H1 (cell line): ENCODE measurements around the gene DNAJC6. TPM values are rescaled to one million over a fixed set of nuclear protein-coding genes. Genes with fewer than 3 reads are reported as not detected.

Source experiments
- CTCF ChIA-PET: fragments of 300-600 bp; sonication (Branson Sonifier 250); formaldehyde crosslinking; loops from one replicate; lab custom pipeline; 2021; ENCODE audit not compliant: partially characterized antibody; lab: Charles Lee
- POLR2A ChIA-PET: fragments of 300-600 bp; sonication (Branson Sonifier 250); formaldehyde crosslinking; loops from one replicate; lab custom pipeline; 2021; ENCODE audit warnings: inconsistent platforms; ENCODE audit not compliant: partially characterized antibody; lab: Charles Lee
- DNase-seq, 2 experiments: peaks; one replicate each; pipeline versions ENCODE4 v3.0.0 to v3.0.0-alpha.2; 2010 to 2022; ENCODE audit warnings: low spot score in 2 of 2, low read depth in 1 of 2, mixed read lengths in 1 of 2
- FAIRE-seq: peaks from 2 replicates; lab custom pipeline; 2011; peaks lifted over from hg19 to GRCh38; lab: Jason Lieb, UNC
- H2AFZ ChIP-seq: 2 replicates; pipeline ENCODE4 v1.8.1; 2012; ENCODE audit warnings: low read length, inconsistent platforms
- H2AK5ac ChIP-seq: 2 replicates; pipeline ENCODE4 v1.6.1; 2013; ENCODE audit warnings: low read depth, low read length
- H2BK120ac ChIP-seq: replicated peaks from 2 replicates; pipeline ENCODE3; 2013; ENCODE audit warnings: low read depth, low read length, inconsistent platforms
- H2BK12ac ChIP-seq: 2 replicates; pipeline ENCODE4 v1.6.1; 2013; ENCODE audit warnings: low read depth, low read length
- H2BK15ac ChIP-seq: 2 replicates; pipeline ENCODE4 v1.6.1; 2013; ENCODE audit warnings: low read length
- H2BK20ac ChIP-seq: 2 replicates; pipeline ENCODE4 v1.6.1; 2013; ENCODE audit warnings: low read length
- H2BK5ac ChIP-seq: 2 replicates; pipeline ENCODE4 v1.6.1; 2013; ENCODE audit warnings: low read depth, low read length
- H3K14ac ChIP-seq: 2 replicates; pipeline ENCODE4 v1.6.1; 2013; ENCODE audit warnings: inconsistent platforms; ENCODE audit not compliant: insufficient read length
- H3K18ac ChIP-seq: 2 replicates; pipeline ENCODE4 v1.6.1; 2013; ENCODE audit warnings: low read length; ENCODE audit errors: extremely low read depth
- H3K23ac ChIP-seq: 2 replicates; pipeline ENCODE4 v1.6.1; 2013; ENCODE audit warnings: inconsistent platforms; ENCODE audit not compliant: insufficient read length
- H3K23me2 ChIP-seq: 2 replicates; pipeline ENCODE4 v1.6.1; 2013; ENCODE audit warnings: low read depth, low read length
- H3K27ac ChIP-seq: 2 replicates; pipeline ENCODE4 v1.6.1; 2011; ENCODE audit warnings: low read depth, low read length, inconsistent platforms
- H3K27me3 ChIP-seq, 4 experiments: replicated peaks in 1 of 4; 1 replicate in 1 of 4; 2 replicates in 3 of 4; pipeline versions ENCODE4 v1.6.1 to v1.8.1; 2011 to 2013; ENCODE audit warnings: low read length in 3 of 4, mild to moderate bottlenecking in 3 of 4, inconsistent platforms in 2 of 4, mixed read lengths in 2 of 4, moderate library complexity in 1 of 4; ENCODE audit not compliant: control insufficient read depth in 3 of 4, insufficient read depth in 3 of 4; ENCODE audit errors: extremely low read depth in 1 of 4
- H3K36me3 ChIP-seq, 4 experiments: 2 replicates each; pipeline versions ENCODE4 v1.6.1 to v1.8.1; 2011 to 2013; ENCODE audit warnings: mild to moderate bottlenecking in 4 of 4, low read length in 3 of 4, moderate library complexity in 2 of 4, control low read depth in 1 of 4, inconsistent platforms in 1 of 4; ENCODE audit not compliant: insufficient read depth in 4 of 4, control insufficient read depth in 2 of 4
- H3K4ac ChIP-seq: replicated peaks from 2 replicates; pipeline ENCODE3; 2013; ENCODE audit warnings: low read length, low read depth, mixed read lengths, inconsistent platforms; ENCODE audit not compliant: insufficient read length
- H3K4me1 ChIP-seq, 4 experiments: replicated peaks in 1 of 4; 1 replicate in 1 of 4; 2 replicates in 3 of 4; pipeline versions ENCODE4 v1.6.1 to v1.8.1; 2011 to 2013; ENCODE audit warnings: low read length in 3 of 4, inconsistent platforms in 2 of 4, mixed read lengths in 1 of 4; ENCODE audit not compliant: insufficient read depth in 4 of 4, control insufficient read depth in 3 of 4
- H3K4me2 ChIP-seq, 2 experiments: 2 replicates each; pipeline versions ENCODE4 v1.6.1 to v1.8.1; 2011 to 2013; ENCODE audit warnings: low read depth in 2 of 2, low read length in 2 of 2, control low read depth in 1 of 2, inconsistent platforms in 1 of 2, mild to moderate bottlenecking in 1 of 2; ENCODE audit not compliant: insufficient read depth in 1 of 2
- H3K4me3 ChIP-seq, 4 experiments: fragments of 200-600, 300-600 bp in 1 of 4; sonication (generic), shearing (Covaris generic), sonication (Bioruptor Twin) in 1 of 4; 2 replicates each; pipeline versions ENCODE4 v1.5.1 to v1.8.1; 2011 to 2016; ENCODE audit warnings: low read length in 4 of 4, low read depth in 3 of 4, control low read depth in 2 of 4, inconsistent platforms in 2 of 4, mild to moderate bottlenecking in 2 of 4, mixed read lengths in 1 of 4, moderate library complexity in 1 of 4; ENCODE audit not compliant: insufficient read depth in 2 of 4; ENCODE audit errors: extremely low read depth in 1 of 4
- H3K56ac ChIP-seq: replicated peaks from 2 replicates; pipeline ENCODE3; 2013; ENCODE audit warnings: low read depth, mild to moderate bottlenecking, mixed read lengths, low read length, inconsistent platforms; ENCODE audit not compliant: insufficient read length
- H3K79me1 ChIP-seq: 2 replicates; pipeline ENCODE4 v1.6.1; 2013; ENCODE audit warnings: low read depth, low read length, control low read depth
- H3K79me2 ChIP-seq, 2 experiments: 2 replicates each; pipeline versions ENCODE4 v1.6.1 to v1.8.1; 2012 to 2013; ENCODE audit warnings: low read length in 2 of 2, mild to moderate bottlenecking in 2 of 2, inconsistent platforms in 1 of 2; ENCODE audit not compliant: insufficient read depth in 2 of 2, control insufficient read depth in 1 of 2
- H3K9ac ChIP-seq, 4 experiments: replicated peaks in 1 of 4; 1 replicate in 1 of 4; 2 replicates in 3 of 4; pipeline versions ENCODE4 v1.6.1 to v1.8.1; 2011 to 2013; ENCODE audit warnings: low read depth in 3 of 4, low read length in 3 of 4, control low read depth in 2 of 4, mild to moderate bottlenecking in 2 of 4, moderate library complexity in 2 of 4, inconsistent platforms in 1 of 4; ENCODE audit errors: extremely low read depth in 1 of 4
- H3K9me3 ChIP-seq, 2 experiments: 2 replicates each; pipeline versions ENCODE4 v1.6.1 to v1.8.1; 2012 to 2013; ENCODE audit warnings: mild to moderate bottlenecking in 2 of 2, moderate library complexity in 2 of 2, control low read depth in 1 of 2, inconsistent platforms in 1 of 2, low read depth in 1 of 2, low read length in 1 of 2, mixed read lengths in 1 of 2; ENCODE audit not compliant: insufficient read depth in 2 of 2
- H4K20me1 ChIP-seq, 2 experiments: replicated peaks in 1 of 2; 2 replicates each; pipeline versions ENCODE3 to v1.8.1; 2011 to 2013; ENCODE audit warnings: inconsistent platforms in 2 of 2, low read length in 2 of 2, mild to moderate bottlenecking in 1 of 2; ENCODE audit not compliant: insufficient read depth in 2 of 2, control insufficient read depth in 1 of 2
- H4K5ac ChIP-seq: 2 replicates; pipeline ENCODE4 v1.6.1; 2013; ENCODE audit warnings: low read length, low read depth, mixed read lengths, inconsistent platforms; ENCODE audit not compliant: insufficient read length
- H4K8ac ChIP-seq: 2 replicates; pipeline ENCODE4 v1.8.0; 2013; ENCODE audit warnings: mild to moderate bottlenecking, moderate library complexity, low read length, inconsistent platforms; ENCODE audit not compliant: insufficient read depth; ENCODE audit errors: extremely low read depth
- H4K91ac ChIP-seq: replicated peaks from 2 replicates; pipeline ENCODE3; 2013; ENCODE audit warnings: low read length, mixed read lengths, inconsistent platforms; ENCODE audit not compliant: insufficient read length
- ASH2L ChIP-seq: fragments of 200-600, 300-600 bp; sonication (generic); IDR thresholded peaks from one replicate; pipeline ENCODE4 v1.7.1; 2017; ENCODE audit warnings: low read length
- BACH1 ChIP-seq: IDR thresholded peaks from 2 replicates; pipeline ENCODE4 v1.6.1; 2012; ENCODE audit warnings: low read length, improper control_type of control experiment
- CREB1 ChIP-seq: IDR thresholded peaks from 2 replicates; pipeline ENCODE4 v1.6.1; 2012; ENCODE audit warnings: inconsistent platforms
- E2F6 ChIP-seq: IDR thresholded peaks from 2 replicates; pipeline ENCODE4 v1.6.1; 2012; ENCODE audit warnings: inconsistent platforms
- EGR1 ChIP-seq: IDR thresholded peaks from 2 replicates; pipeline ENCODE4 v1.6.1; 2011; ENCODE audit warnings: low read depth, low read length, borderline replicate concordance
- EZH2 ChIP-seq: fragments of 200-600 bp; sonication (generic); IDR thresholded peaks from 2 replicates; pipeline ENCODE4 v1.7.1; 2012; ENCODE audit warnings: low read depth, mild to moderate bottlenecking, moderate library complexity, low read length, inconsistent platforms; ENCODE audit not compliant: severe bottlenecking
- FOSL1 ChIP-seq: IDR thresholded peaks from 2 replicates; pipeline ENCODE4 v1.6.1; 2011; ENCODE audit warnings: mild to moderate bottlenecking, low read depth, low read length, moderate library complexity; ENCODE audit not compliant: insufficient read depth
- HDAC6 ChIP-seq: IDR thresholded peaks from one replicate; pipeline ENCODE4 v1.7.1; 2012; ENCODE audit warnings: low read depth, mild to moderate bottlenecking, inconsistent platforms, low read length, moderate library complexity
- KDM5A ChIP-seq: fragments of 200-600 bp; IDR thresholded peaks from 2 replicates; pipeline ENCODE4 v1.7.1; 2012; ENCODE audit warnings: mild to moderate bottlenecking, low read length, inconsistent platforms, mixed read lengths
- POLR2A ChIP-seq, 2 experiments: IDR thresholded peaks; 1 replicate in 1 of 2; 2 replicates in 1 of 2; pipeline ENCODE4 v1.6.1; 2011; ENCODE audit warnings: low read depth in 2 of 2, low read length in 2 of 2, mild to moderate bottlenecking in 2 of 2; ENCODE audit errors: control extremely low read depth in 1 of 2
- SP1 ChIP-seq: IDR thresholded peaks from 2 replicates; pipeline ENCODE4 v1.6.1; 2011; ENCODE audit warnings: low read depth, low read length
- YY1 ChIP-seq: IDR thresholded peaks from 2 replicates; pipeline ENCODE4 v1.6.1; 2011; ENCODE audit warnings: low read depth, mild to moderate bottlenecking, low read length
- WGBS, 2 experiments: shearing (Covaris generic) in 1 of 2; methylation state at CpG; one replicate each; pipeline versions ENCODE4 v1.1.6 to v1.1.7; 2013 to 2015; ENCODE audit warnings: low lambda C conversion rate in 2 of 2, mixed read lengths in 2 of 2, inconsistent platforms in 1 of 2, low coverage in 1 of 2, missing lambda C conversion rate in 1 of 2; ENCODE audit not compliant: insufficient replicate concordance in 2 of 2, insufficient coverage in 1 of 2, insufficient read length in 1 of 2; ENCODE audit errors: extremely low coverage in 1 of 2, missing lambda C conversion rate in 1 of 2; 5-methylcytosine and 5-hydroxymethylcytosine counted together
- polyA plus RNA-seq, 7 experiments: library from polyadenylated mRNA; depleted of rRNA in 3 of 7; stranded (reverse) in 5 of 7; unstranded in 2 of 7; fragments of >200 nt in 5 of 7; fragments of 200-250 nt in 2 of 7; gene quantifications; 1 replicate in 5 of 7; 2 replicates in 1 of 7; 4 replicates in 1 of 7; pipeline versions ENCODE4 v1.2.1 to v1.2.3, GENCODE V29; 2011 to 2013; ENCODE audit warnings: missing spikeins in 2 of 7, mixed read lengths in 2 of 7
- total RNA-seq: library from RNA; stranded (reverse); fragmentation: NEBNext Ultra II Directional; extraction: Animal tissue kit (Norgen Biotek cat#: 25700); gene quantifications from 2 replicates; pipeline ENCODE4 v1.2.1, GENCODE V29; 2021

DNAJC6 gene
- total and polyA plus RNA-seq, 2 of the 8 experiments (the other 6 are each of a cell fraction or from before 2014, with no cell fraction given): 1.6 to 3.0 TPM

GRCh38 chr1:65279070-65279779 is 30.1 kb upstream of the DNAJC6 start:
- Histone ChIP-seq H3K79me1 (no peaks in the 10 kb centered on the region), H3K14ac (no peak overlapping the region), H3K9ac (no peak overlapping the region; a peak in 1 of 7 replicates), H2BK20ac (0 out of 2 replicates have a peak overlapping the region, but pooled peaks have one; percentile 48), H4K8ac (no peak overlapping the region), H3K18ac (no peak overlapping the region; the same call in 1 of the 2 replicates), H2BK12ac (no peak overlapping the region), H3K4me2 (peak overlapping the region; percentile 73), H2AK5ac (no peak overlapping the region), H3K9me3 (no peaks in the 10 kb centered on the region), H3K36me3 (no peaks in the 10 kb centered on the region), H2AFZ (no peak overlapping the region; the same call in 1 of the 2 replicates), H2BK5ac (no peak overlapping the region), H3K23ac (no peak overlapping the region), H4K91ac (no peak overlapping the region), H3K27ac (no peak overlapping the region), H3K79me2 (no peaks in the 10 kb centered on the region), H3K56ac (no peak overlapping the region), H4K5ac (peak overlapping the region; percentile 55), H3K4me1 (peaks cover 0 to 22% (median 8%) of the 10 kb centered on the region in 4 experiments; a peak in 3 of 7 replicates), H3K23me2 (0 out of 2 replicates have a peak, but pooled peaks cover 3% of the 10 kb centered on the region), H4K20me1 (no peaks in the 10 kb centered on the region), H3K27me3 (no peaks in the 10 kb centered on the region), H3K4ac (no peak overlapping the region), H3K4me3 (peak overlapping the region; percentile 6 to 56 (median 25); a peak in 7 of 8 replicates), H2BK15ac (no peak overlapping the region), H2BK120ac (no peak overlapping the region)
- WGBS, 2 experiments: 5% methylated on average over 5 of the region's 5 CpGs; no CpG with 5 or more reads in 1 of the 2 experiments
- no peak for DNase-seq
- CTCF ChIA-PET: interaction anchor here (0.6 to 2.5 kb wide), 4 partner anchors 12 to 408 kb away, joined by 3 to 17 read pairs (median 3); no protein-coding TSS in a partner anchor
- no peak for FAIRE-seq
- POLR2A ChIA-PET: interaction anchor here (0.9 to 2.2 kb wide), 9 partner anchors 8 to 147 kb away, joined by 3 to 8 read pairs (median 5); partner anchors contain the start of gene DNAJC6
- TF ChIP-seq EGR1: no peak
- TF ChIP-seq BACH1: no peak
- peak; percentile 91 for TF ChIP-seq ASH2L
- no peak for TF ChIP-seq HDAC6
- TF ChIP-seq FOSL1: no peak
- no peak for TF ChIP-seq CREB1
- TF ChIP-seq SP1: peak; percentile 32; the same call in 1 of the 2 replicates
- TF ChIP-seq POLR2A (IDR thresholded peaks at IDR 0.05; ENCODE audit: control extremely low read depth in 1 of 2, low read depth in 2 of 2, low read length in 2 of 2): no peak
- TF ChIP-seq EZH2: no peak
- TF ChIP-seq YY1: no peak
- no peak for TF ChIP-seq E2F6
- no peak for TF ChIP-seq KDM5A
